Stimulated activated CD8-positive, alpha-beta memory T cell treated with anti-CD3 and anti-CD28 coated beads, Interleukin-7, amount 100 ng/mL, for 1 hour (primary cell): ENCODE measurements around the gene OTOR.

Source experiments
- DNase-seq, 2 donors: peaks; one replicate each; pipeline ENCODE4 v3.0.0-alpha.2; 2020; ENCODE audit warnings: low read depth in 2 of 2

The OTOR gene

GRCh38 chr20:16749573-16749972, 1.4 kb downstream of the OTOR start:
- DNase-seq: no peak

DNA sequence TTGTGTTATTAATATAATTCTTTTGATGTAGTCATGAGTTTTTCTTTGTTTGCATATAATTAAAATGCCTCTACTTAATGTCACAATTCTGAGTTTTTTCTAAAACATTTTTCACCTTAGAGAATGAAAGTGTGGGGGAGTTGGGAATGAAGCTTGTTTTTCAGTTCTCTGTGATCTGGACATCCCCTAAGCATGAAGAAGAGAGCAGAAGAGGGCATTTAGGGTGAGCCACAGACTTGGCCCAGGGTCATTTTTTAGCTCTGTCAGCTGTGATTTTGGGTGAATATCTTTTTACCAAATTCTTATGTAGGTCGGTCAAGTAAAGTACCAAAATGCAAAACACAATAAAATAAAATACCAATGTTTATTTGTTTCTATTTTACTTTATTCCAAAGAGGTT, 3.9 kb downstream of the OTOR start:
- DNase-seq: no peak

- no peak for DNase-seq
Observed at GRCh38 chr20:16752901-16753300, 4.7 kb downstream of the OTOR start.

- no peak for DNase-seq
Observed at GRCh38 chr20:16758454-16759180, 10.5 kb downstream of the OTOR start.

GRCh38 chr20:16759181-16759563, 11.0 kb downstream of the OTOR start:
- DNase-seq: no peak

- no peak for DNase-seq
Observed at GRCh38 chr20:16760431-16761304, 12.5 kb downstream of the OTOR start.

GRCh38 chr20:16761305-16761829, 13.2 kb downstream of the OTOR start:
- no peak for DNase-seq

- DNase-seq: no peak
Observed at GRCh38 chr20:16764560-16764959, 16.4 kb downstream of the OTOR start.

DNA sequence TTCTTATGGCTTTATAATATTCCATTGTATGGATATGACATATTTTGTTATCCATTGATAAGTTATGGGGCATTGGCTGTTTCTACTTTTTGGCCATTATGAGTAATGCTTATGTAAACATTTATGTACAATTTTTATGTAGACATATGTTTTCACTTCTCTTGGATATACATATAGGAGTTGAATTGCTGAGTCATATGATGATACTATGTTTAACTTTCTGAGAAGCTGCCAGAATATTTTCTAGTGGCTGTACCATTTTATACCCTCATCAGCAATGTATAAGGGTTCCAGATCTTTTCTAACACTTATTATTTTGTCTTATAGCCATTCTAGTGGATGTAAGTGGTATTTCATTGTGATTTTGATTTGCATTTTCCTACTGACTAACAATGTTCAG, 23.1 kb downstream of the OTOR start:
- no peak for DNase-seq

DNA sequence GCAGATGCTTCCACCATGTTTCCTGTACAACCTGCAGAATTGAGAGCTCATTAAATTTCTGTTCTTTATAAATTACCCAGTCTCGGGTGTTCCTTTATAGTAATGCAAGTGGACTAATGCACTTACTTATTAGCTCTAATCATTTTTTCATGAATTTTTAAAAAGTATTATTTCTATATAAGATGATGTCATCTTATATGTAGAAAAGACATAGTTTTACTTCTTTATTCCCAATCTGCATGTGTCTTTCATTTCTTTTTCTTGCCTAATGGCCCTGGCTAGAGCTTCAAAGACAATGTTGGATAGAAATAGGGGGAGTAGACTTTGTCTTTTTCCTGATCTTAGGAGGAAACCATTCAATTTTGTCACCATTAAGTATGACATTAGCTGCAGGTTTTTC, 27.8 kb downstream of the OTOR start:
- no peak for DNase-seq

DNA sequence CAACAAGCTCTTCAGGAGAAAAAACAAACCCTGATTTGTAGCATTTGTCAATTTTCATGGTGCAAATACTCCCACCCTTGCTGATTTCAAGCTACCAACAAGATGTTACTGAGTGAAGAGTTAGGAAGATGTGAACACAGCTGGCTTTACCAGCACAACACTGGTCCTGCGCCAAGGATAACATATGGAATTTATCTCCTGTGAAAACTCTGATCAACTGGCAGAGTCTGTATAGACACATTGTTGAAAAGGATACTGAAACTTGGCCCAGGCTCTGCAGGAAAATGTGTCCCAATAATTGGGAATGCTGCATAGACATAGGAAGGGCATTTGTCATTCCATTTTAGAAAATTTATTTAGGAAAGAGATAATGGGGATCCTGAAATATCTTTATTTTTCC, 29.0 kb downstream of the OTOR start:
- DNase-seq: no peak

GRCh38 chr20:16778159-16778558, 30.0 kb downstream of the OTOR start:
- no peak for DNase-seq

DNA sequence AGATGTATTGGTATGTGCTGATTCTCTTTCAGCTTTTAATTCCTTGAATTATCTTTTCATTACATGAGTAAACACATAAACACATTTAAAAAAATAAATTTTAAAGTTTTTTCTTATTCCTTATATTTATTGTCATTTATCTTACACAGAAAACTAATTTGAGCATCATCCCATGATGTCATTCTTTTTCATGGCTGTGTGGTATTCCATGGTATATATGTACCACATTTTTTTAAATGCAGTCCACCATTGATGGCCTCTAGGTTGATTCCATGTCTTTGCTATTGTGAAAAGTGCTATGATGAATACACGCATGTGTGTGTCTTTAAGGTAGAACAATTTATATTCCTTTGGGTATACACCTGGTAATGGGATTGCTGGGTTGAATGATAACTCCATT, 33.3 kb downstream of the OTOR start:
- no peak for DNase-seq

- DNase-seq: no peak
Observed at GRCh38 chr20:16785226-16785625, 37.1 kb downstream of the OTOR start.
